ENCODE measurements around the gene ZNRD2.

The ZNRD2 gene

GRCh38 chr11:65610404-65610803, 40.1 kb downstream of the ZNRD2 start:
- peak; percentile 55 for DNase-seq (ENCODE audit: low spot score)

- peak; percentile 93 for DNase-seq (ENCODE audit: low spot score)
Observed at GRCh38 chr11:65611028-65611757, 40.9 kb downstream of the ZNRD2 start.

- DNase-seq (ENCODE audit: low spot score): peak; percentile 37
Observed at GRCh38 chr11:65611758-65612603, 41.7 kb downstream of the ZNRD2 start.

GRCh38 chr11:65612691-65613090, 42.4 kb downstream of the ZNRD2 start:
- peak; percentile 19 for DNase-seq (ENCODE audit: low spot score)

GRCh38 chr11:65613091-65613928, 43.0 kb downstream of the ZNRD2 start:
- peak; percentile 25 for DNase-seq (ENCODE audit: low spot score)

GRCh38 chr11:65615229-65615949, 45.1 kb downstream of the ZNRD2 start, which contains the start of gene PCNX3:
TSS of gene PCNX3 (plus strand) at chr11:65615776. CDS start at chr11:65616312, 536 bp downstream.
- DNase-seq (ENCODE audit: low spot score): peak; percentile 100

GRCh38 chr11:65615950-65616574, 45.8 kb downstream of the ZNRD2 start:
- DNase-seq (ENCODE audit: low spot score): no peak

GRCh38 chr11:65616575-65617001, 46.3 kb downstream of the ZNRD2 start:
- DNase-seq (ENCODE audit: low spot score): peak; percentile 19

GRCh38 chr11:65617136-65617850, 47.0 kb downstream of the ZNRD2 start:
- no peak for DNase-seq (ENCODE audit: low spot score)

GRCh38 chr11:65617990-65618751, 47.9 kb downstream of the ZNRD2 start:
- no peak for DNase-seq (ENCODE audit: low spot score)

- no peak for DNase-seq (ENCODE audit: low spot score)
Observed at GRCh38 chr11:65618763-65619162, 48.5 kb downstream of the ZNRD2 start.

- no peak for DNase-seq (ENCODE audit: low spot score)
Observed at GRCh38 chr11:65619281-65619928, 49.1 kb downstream of the ZNRD2 start.

- no peak for DNase-seq (ENCODE audit: low spot score)
Observed at GRCh38 chr11:65620666-65621065, 50.4 kb downstream of the ZNRD2 start.

GRCh38 chr11:65621460-65621859, 51.2 kb downstream of the ZNRD2 start:
- no peak for DNase-seq (ENCODE audit: low spot score)
